H9 (cell line): ENCODE data around the gene SIRPD. TPM values are rescaled to one million over a fixed set of nuclear protein-coding genes. Genes with fewer than 3 reads are reported as not detected.

Source experiments
- DNase-seq: peaks from one replicate; pipeline ENCODE4 v3.0.0-alpha.2; 2017
- H2AFZ ChIP-seq: one replicate; pipeline ENCODE4 v1.6.1; 2013; ENCODE audit warnings: mild to moderate bottlenecking, low read length, control low read depth, moderate library complexity
- H2AK5ac ChIP-seq: 2 replicates; pipeline ENCODE4 v1.6.1; 2013; ENCODE audit warnings: low read length, control low read depth, mixed read lengths; ENCODE audit not compliant: insufficient read length
- H2BK120ac ChIP-seq: one replicate; pipeline ENCODE4 v1.6.1; 2013; ENCODE audit warnings: low read depth, mild to moderate bottlenecking, low read length, control low read depth, inconsistent platforms; ENCODE audit not compliant: poor library complexity, severe bottlenecking
- H2BK12ac ChIP-seq: 2 replicates; pipeline ENCODE4 v1.6.1; 2013; ENCODE audit warnings: low read length, control low read depth, mixed read lengths, low read depth; ENCODE audit not compliant: insufficient read length
- H2BK15ac ChIP-seq: 2 replicates; pipeline ENCODE4 v1.6.1; 2013; ENCODE audit warnings: low read depth, low read length, control low read depth
- H2BK20ac ChIP-seq: one replicate; pipeline ENCODE4 v1.6.1; 2013; ENCODE audit warnings: low read depth, mild to moderate bottlenecking, low read length, control low read depth, inconsistent platforms; ENCODE audit not compliant: poor library complexity, severe bottlenecking
- H2BK5ac ChIP-seq: 2 replicates; pipeline ENCODE4 v1.6.1; 2013; ENCODE audit warnings: low read length, control low read depth, mixed read lengths; ENCODE audit not compliant: insufficient read length
- H3K14ac ChIP-seq: 2 replicates; pipeline ENCODE4 v1.6.1; 2013; ENCODE audit warnings: low read length, control low read depth; ENCODE audit not compliant: insufficient read depth
- H3K18ac ChIP-seq: 2 replicates; pipeline ENCODE4 v1.6.1; 2013; ENCODE audit warnings: low read depth, mild to moderate bottlenecking, mixed read lengths, low read length, control low read depth; ENCODE audit not compliant: insufficient read length
- H3K23ac ChIP-seq: 2 replicates; pipeline ENCODE4 v1.6.1; 2013; ENCODE audit warnings: low read length, control low read depth, mixed read lengths, low read depth; ENCODE audit not compliant: insufficient read length
- H3K23me2 ChIP-seq: 2 replicates; pipeline ENCODE4 v1.6.1; 2013; ENCODE audit warnings: low read depth, mild to moderate bottlenecking, mixed read lengths, low read length, control low read depth; ENCODE audit not compliant: insufficient read length, poor library complexity, severe bottlenecking
- H3K27ac ChIP-seq: 2 replicates; pipeline ENCODE4 v1.5.1; 2013; ENCODE audit warnings: low read length, control low read depth, mixed read lengths, low read depth; ENCODE audit not compliant: insufficient read length
- H3K27me3 ChIP-seq: 2 replicates; pipeline ENCODE4 v1.6.1; 2013; ENCODE audit warnings: low read length, control low read depth, inconsistent platforms; ENCODE audit not compliant: insufficient read depth
- H3K4ac ChIP-seq: 2 replicates; pipeline ENCODE4 v1.6.1; 2013; ENCODE audit warnings: low read depth, mild to moderate bottlenecking, control low read depth, inconsistent platforms, low read length, moderate library complexity
- H3K4me1 ChIP-seq: 2 replicates; pipeline ENCODE4 v1.6.1; 2013; ENCODE audit warnings: low read length, control low read depth, inconsistent platforms; ENCODE audit not compliant: insufficient read depth
- H3K4me2 ChIP-seq: 2 replicates; pipeline ENCODE4 v1.6.1; 2013; ENCODE audit warnings: low read length, control low read depth, mixed read lengths; ENCODE audit not compliant: insufficient read length, insufficient read depth
- H3K56ac ChIP-seq: 2 replicates; pipeline ENCODE4 v1.6.1; 2013; ENCODE audit warnings: low read depth, mild to moderate bottlenecking, mixed read lengths, low read length, control low read depth; ENCODE audit not compliant: insufficient read length
- H3K79me1 ChIP-seq: 2 replicates; pipeline ENCODE4 v1.6.1; 2013; ENCODE audit warnings: low read depth, mild to moderate bottlenecking, moderate library complexity, low read length, control low read depth, inconsistent platforms; ENCODE audit not compliant: insufficient read depth, poor library complexity, severe bottlenecking
- H3K79me2 ChIP-seq: 2 replicates; pipeline ENCODE4 v1.6.1; 2013; ENCODE audit warnings: low read length, control low read depth, inconsistent platforms; ENCODE audit not compliant: insufficient read depth
- H3K9ac ChIP-seq: 2 replicates; pipeline ENCODE4 v1.6.1; 2013; ENCODE audit warnings: low read length, control low read depth, mixed read lengths; ENCODE audit not compliant: insufficient read length; ENCODE audit errors: extremely low read depth
- H3K9me3 ChIP-seq: one replicate; pipeline ENCODE4 v1.6.1; 2013; ENCODE audit warnings: low read depth, low read length, inconsistent platforms; ENCODE audit not compliant: control insufficient read depth
- H3T11ph ChIP-seq: one replicate; pipeline ENCODE4 v1.6.1; 2013; ENCODE audit warnings: mild to moderate bottlenecking, low read length, control low read depth, inconsistent platforms
- H4K20me1 ChIP-seq: one replicate; pipeline ENCODE4 v1.6.1; 2013; ENCODE audit not compliant: control insufficient read depth, insufficient read length, insufficient read depth
- H4K5ac ChIP-seq: 2 replicates; pipeline ENCODE4 v1.6.1; 2013; ENCODE audit warnings: low read depth, mild to moderate bottlenecking, mixed read lengths, low read length, control low read depth; ENCODE audit not compliant: insufficient read length
- H4K8ac ChIP-seq: replicated peaks from 2 replicates; pipeline ENCODE4 v1.6.1; 2013; ENCODE audit warnings: low read length, control low read depth, mixed read lengths, low read depth; ENCODE audit not compliant: insufficient read length
- H4K91ac ChIP-seq: 2 replicates; pipeline ENCODE4 v1.6.1; 2013; ENCODE audit warnings: low read depth, mild to moderate bottlenecking, moderate library complexity, mixed read lengths, low read length, control low read depth; ENCODE audit not compliant: insufficient read length
- H3K27ac Mint-ChIP-seq, 3 experiments: 2 replicates in 2 of 3; 3 replicates in 1 of 3; pipeline ENCODE4 v1.8.0; 2020 to 2021; ENCODE audit warnings: mixed read lengths in 3 of 3, mild to moderate bottlenecking in 1 of 3, moderate library complexity in 1 of 3
- H3K27me3 Mint-ChIP-seq: 2 replicates; pipeline ENCODE4 v1.8.0; 2021; ENCODE audit warnings: low read depth, mild to moderate bottlenecking, moderate library complexity, mixed read lengths
- H3K36me3 Mint-ChIP-seq, 3 experiments: 2 replicates in 2 of 3; 3 replicates in 1 of 3; pipeline ENCODE4 v1.8.0; 2020 to 2021; ENCODE audit warnings: low read depth in 3 of 3, mixed read lengths in 3 of 3; ENCODE audit not compliant: insufficient read depth in 1 of 3
- H3K4me1 Mint-ChIP-seq, 2 experiments: 2 replicates each; pipeline ENCODE4 v1.8.0; 2020; ENCODE audit warnings: mixed read lengths in 2 of 2
- H3K4me3 Mint-ChIP-seq, 2 experiments: 2 replicates in 1 of 2; 3 replicates in 1 of 2; pipeline ENCODE4 v1.8.0; 2020 to 2021; ENCODE audit warnings: mild to moderate bottlenecking in 2 of 2, mixed read lengths in 2 of 2, moderate library complexity in 1 of 2
- H3K9me3 Mint-ChIP-seq, 2 experiments: 2 replicates in 1 of 2; 3 replicates in 1 of 2; pipeline ENCODE4 v1.8.0; 2020; ENCODE audit warnings: mild to moderate bottlenecking in 2 of 2, mixed read lengths in 2 of 2, moderate library complexity in 1 of 2
- WGBS: extraction: QIAGEN DNeasy Blood & Tissue Kit; methylation state at CpG from one replicate; pipeline ENCODE4 v1.1.7; 2013; ENCODE audit warnings: missing lambda C conversion rate, low lambda C conversion rate, mixed read lengths; ENCODE audit not compliant: insufficient read length; ENCODE audit errors: extremely low coverage; 5-methylcytosine and 5-hydroxymethylcytosine counted together
- long read RNA-seq: library from polyadenylated mRNA; unstranded; transcript quantifications from one replicate; pipeline ENCODE4 v2.0.0, GENCODE V29; 2020
- total RNA-seq: library from RNA; stranded (reverse); gene quantifications from 2 replicates; pipeline ENCODE4 v1.2.1, GENCODE V29; 2021
- TF ChIP-seq, protein P1 (sequence below): fragments of 200-600 bp; sonication (generic); conservative IDR thresholded peaks from 3 replicates; pipeline ENCODE4 v1.8.0; 2021; ENCODE audit warnings: antibody characterized with exemption, mild to moderate bottlenecking

The SIRPD gene
- total RNA-seq: not detected in 2 replicates
- long read RNA-seq: 0 reads

DNA sequence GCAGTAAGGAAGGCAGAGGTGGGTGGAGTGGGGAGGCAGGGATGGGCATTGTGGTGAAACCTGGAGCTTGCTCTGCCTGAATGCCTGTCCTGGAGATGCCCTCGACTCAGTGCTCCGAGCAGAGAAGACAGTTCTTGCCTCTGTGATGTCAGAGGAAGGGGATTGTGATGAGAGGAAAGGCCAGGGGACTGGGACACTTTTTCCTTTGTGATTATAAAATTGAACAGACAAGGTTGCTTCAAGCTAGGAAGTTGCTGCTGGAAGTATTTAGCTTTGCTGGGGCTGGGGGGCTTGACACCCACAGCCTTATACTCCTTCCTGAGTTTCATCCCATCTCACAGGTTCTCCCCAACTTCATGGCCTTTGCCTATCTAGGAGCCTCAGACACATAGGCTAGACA lies at the start of gene SIRPD:
SIRPD (minus strand) TSS at position 101 of the 400 bp plus-strand sequence; CDS start at position 49, 52 bp downstream.
- H3K79me1 ChIP-seq: no peaks in the 10 kb centered on the region
- TF ChIP-seq, protein P1, sequence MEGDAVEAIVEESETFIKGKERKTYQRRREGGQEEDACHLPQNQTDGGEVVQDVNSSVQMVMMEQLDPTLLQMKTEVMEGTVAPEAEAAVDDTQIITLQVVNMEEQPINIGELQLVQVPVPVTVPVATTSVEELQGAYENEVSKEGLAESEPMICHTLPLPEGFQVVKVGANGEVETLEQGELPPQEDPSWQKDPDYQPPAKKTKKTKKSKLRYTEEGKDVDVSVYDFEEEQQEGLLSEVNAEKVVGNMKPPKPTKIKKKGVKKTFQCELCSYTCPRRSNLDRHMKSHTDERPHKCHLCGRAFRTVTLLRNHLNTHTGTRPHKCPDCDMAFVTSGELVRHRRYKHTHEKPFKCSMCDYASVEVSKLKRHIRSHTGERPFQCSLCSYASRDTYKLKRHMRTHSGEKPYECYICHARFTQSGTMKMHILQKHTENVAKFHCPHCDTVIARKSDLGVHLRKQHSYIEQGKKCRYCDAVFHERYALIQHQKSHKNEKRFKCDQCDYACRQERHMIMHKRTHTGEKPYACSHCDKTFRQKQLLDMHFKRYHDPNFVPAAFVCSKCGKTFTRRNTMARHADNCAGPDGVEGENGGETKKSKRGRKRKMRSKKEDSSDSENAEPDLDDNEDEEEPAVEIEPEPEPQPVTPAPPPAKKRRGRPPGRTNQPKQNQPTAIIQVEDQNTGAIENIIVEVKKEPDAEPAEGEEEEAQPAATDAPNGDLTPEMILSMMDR: no peak
- no peak within 1 kb of the TSS for H2BK20ac ChIP-seq
- H3K4me1 ChIP-seq: no peaks in the 10 kb centered on the region
- WGBS: no CpG with 5 or more reads among the region's 2 CpGs
- no peaks in the 10 kb centered on the region for H3K4me1 Mint-ChIP-seq
- H2AFZ ChIP-seq: no peak within 1 kb of the TSS
- H3K56ac ChIP-seq: no peak within 1 kb of the TSS
- no peak within 1 kb of the TSS for H2AK5ac ChIP-seq
- no peak within 1 kb of the TSS for H3K23ac ChIP-seq
- H3K9ac ChIP-seq: no peak within 1 kb of the TSS
- no peak within 1 kb of the TSS for H3K14ac ChIP-seq
- H3K27me3 Mint-ChIP-seq: peaks cover 26% of the 10 kb centered on the region
- H2BK120ac ChIP-seq: no peak within 1 kb of the TSS
- H3K27ac Mint-ChIP-seq: no peak within 1 kb of the TSS; a peak in 1 of 7 replicates
- no peak within 1 kb of the TSS for H4K5ac ChIP-seq
- peaks cover 8 to 10% of the 10 kb centered on the region in 2 experiments for H3K9me3 Mint-ChIP-seq
- H3K23me2 ChIP-seq: no peaks in the 10 kb centered on the region
- no peak within 1 kb of the TSS for H2BK5ac ChIP-seq
- no peak for DNase-seq
- H3K4ac ChIP-seq: no peak within 1 kb of the TSS
- H3K4me3 Mint-ChIP-seq: no peak within 1 kb of the TSS
- no peaks in the 10 kb centered on the region for H3K27me3 ChIP-seq
- no peak within 1 kb of the TSS for H4K91ac ChIP-seq
- H3K27ac ChIP-seq: no peak within 1 kb of the TSS
- H4K20me1 ChIP-seq: no peaks in the 10 kb centered on the region
- no peak within 1 kb of the TSS for H4K8ac ChIP-seq
- H2BK12ac ChIP-seq: no peak within 1 kb of the TSS
- no peak within 1 kb of the TSS for H3T11ph ChIP-seq
- H3K18ac ChIP-seq: no peak within 1 kb of the TSS
- no peaks in the 10 kb centered on the region; a peak in 1 of 7 replicates for H3K36me3 Mint-ChIP-seq
- H3K9me3 ChIP-seq: no peaks in the 10 kb centered on the region
- no peak within 1 kb of the TSS for H2BK15ac ChIP-seq
- H3K79me2 ChIP-seq: no peaks in the 10 kb centered on the region
- H3K4me2 ChIP-seq: no peak within 1 kb of the TSS
